ENCODE results near the gene GPX7. TPM values are rescaled to one million over a fixed set of nuclear protein-coding genes. Genes with fewer than 3 reads are reported as not detected.

GPX7 gene
- total RNA-seq, 4 donors from 2014 or later = 10.3 to 19.2 (median 17.0) TPM

- TF ChIP-seq CTCF (IDR thresholded peaks at IDR 0.05; ENCODE audit: low read depth) = no peak
Observed at GRCh38 chr1:52636721-52637695, 34.8 kb downstream of the GPX7 start.

- no peak for TF ChIP-seq CTCF (IDR thresholded peaks at IDR 0.05; ENCODE audit: low read depth)
Observed at GRCh38 chr1:52637946-52638345, 35.8 kb downstream of the GPX7 start.

GRCh38 chr1:52640697-52641096, 38.5 kb downstream of the GPX7 start:
- TF ChIP-seq CTCF (IDR thresholded peaks at IDR 0.05; ENCODE audit: low read depth) = no peak

GRCh38 chr1:52641307-52641706, 39.1 kb downstream of the GPX7 start:
- TF ChIP-seq CTCF (IDR thresholded peaks at IDR 0.05; ENCODE audit: low read depth) = no peak

- TF ChIP-seq CTCF (IDR thresholded peaks at IDR 0.05; ENCODE audit: low read depth) = no peak
Observed at GRCh38 chr1:52645261-52645660, 43.1 kb downstream of the GPX7 start.

- no peak for TF ChIP-seq CTCF (IDR thresholded peaks at IDR 0.05; ENCODE audit: low read depth)
Observed at GRCh38 chr1:52651904-52652303, 49.7 kb downstream of the GPX7 start.

- TF ChIP-seq CTCF (IDR thresholded peaks at IDR 0.05; ENCODE audit: low read depth) = no peak
Observed at GRCh38 chr1:52653207-52653849, 51.2 kb downstream of the GPX7 start.
